Measurements from ENCODE around the gene GXYLT1. TPM values are rescaled to one million over a fixed set of nuclear protein-coding genes. Genes with fewer than 3 reads are reported as not detected.
"Not testable (repeated sequence)": the region's sequence is repeated elsewhere in the genome, so short reads cannot be mapped to it uniquely, and the experiment has no call there.

Gene GXYLT1
- total RNA-seq, 2 donors from 2014 or later, result 5.6 to 9.6 TPM

DNA sequence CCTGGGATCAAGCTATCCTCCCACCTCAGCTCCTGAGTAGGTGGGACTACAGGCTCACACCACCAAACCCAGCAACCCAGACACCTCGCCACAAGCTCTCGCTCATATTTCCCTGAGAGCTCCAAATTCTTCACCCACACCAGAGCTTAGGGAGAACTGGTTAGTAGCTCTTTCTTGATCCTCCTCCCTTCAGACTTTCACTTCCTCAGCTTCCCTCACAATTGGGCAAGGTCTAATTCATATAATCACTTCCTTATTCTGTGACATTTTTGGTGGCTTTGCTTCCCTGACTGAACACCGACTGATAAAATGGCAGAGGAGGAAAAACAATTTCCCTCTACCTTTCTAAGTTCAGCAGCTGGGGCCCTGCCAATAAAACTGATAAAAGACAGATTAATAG, 88.5 kb downstream of the GXYLT1 start:
- Histone ChIP-seq H3K9me3 (no peaks in the 10 kb centered on the region), H3K36me3 (replicated peaks in 1 of 2; ENCODE audit: insufficient read depth in 1 of 2, low read depth in 2 of 2) (no peaks in the 10 kb centered on the region), H3K4me1 (no peaks in the 10 kb centered on the region), H3K27me3 (no peaks in the 10 kb centered on the region), H3K27ac (no peak overlapping the region), H3K4me3 (no peak overlapping the region)
- intact Hi-C loops (cut with DNase I), result no loop called here
- ATAC-seq, result no peak
- 80 to 82% methylated on average over 3 of the region's 3 CpGs for WGBS, 2 donors
- no peak for DNase-seq
- TF ChIP-seq, protein P1, sequence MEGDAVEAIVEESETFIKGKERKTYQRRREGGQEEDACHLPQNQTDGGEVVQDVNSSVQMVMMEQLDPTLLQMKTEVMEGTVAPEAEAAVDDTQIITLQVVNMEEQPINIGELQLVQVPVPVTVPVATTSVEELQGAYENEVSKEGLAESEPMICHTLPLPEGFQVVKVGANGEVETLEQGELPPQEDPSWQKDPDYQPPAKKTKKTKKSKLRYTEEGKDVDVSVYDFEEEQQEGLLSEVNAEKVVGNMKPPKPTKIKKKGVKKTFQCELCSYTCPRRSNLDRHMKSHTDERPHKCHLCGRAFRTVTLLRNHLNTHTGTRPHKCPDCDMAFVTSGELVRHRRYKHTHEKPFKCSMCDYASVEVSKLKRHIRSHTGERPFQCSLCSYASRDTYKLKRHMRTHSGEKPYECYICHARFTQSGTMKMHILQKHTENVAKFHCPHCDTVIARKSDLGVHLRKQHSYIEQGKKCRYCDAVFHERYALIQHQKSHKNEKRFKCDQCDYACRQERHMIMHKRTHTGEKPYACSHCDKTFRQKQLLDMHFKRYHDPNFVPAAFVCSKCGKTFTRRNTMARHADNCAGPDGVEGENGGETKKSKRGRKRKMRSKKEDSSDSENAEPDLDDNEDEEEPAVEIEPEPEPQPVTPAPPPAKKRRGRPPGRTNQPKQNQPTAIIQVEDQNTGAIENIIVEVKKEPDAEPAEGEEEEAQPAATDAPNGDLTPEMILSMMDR (IDR thresholded peaks at IDR 0.05), result no peak
- TF ChIP-seq POLR2A (IDR thresholded peaks at IDR 0.05), result no peak

DNA sequence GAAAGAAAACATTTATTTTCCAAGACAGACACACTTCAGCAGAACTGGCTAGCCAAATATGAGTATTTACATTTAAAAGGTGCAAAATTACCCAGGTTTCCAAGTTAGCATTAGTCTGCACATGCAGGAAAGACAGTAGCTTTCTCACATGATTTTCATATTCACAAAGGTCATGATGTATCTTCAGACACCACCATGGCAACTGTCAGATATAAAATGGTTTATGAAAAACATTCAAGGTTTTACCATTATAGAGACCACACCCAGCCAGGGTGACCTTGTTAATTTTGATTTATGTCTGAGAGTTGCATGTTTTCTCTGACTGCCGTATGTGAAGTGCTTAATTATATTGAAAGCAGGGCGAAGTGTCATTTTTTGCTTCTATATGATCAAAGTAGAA, 91.2 kb downstream of the GXYLT1 start:
- H3K4me1 ChIP-seq, result no peaks in the 10 kb centered on the region
- H3K4me3 ChIP-seq, result no peak overlapping the region
- H3K9me3 ChIP-seq, result no peaks in the 10 kb centered on the region
- H3K36me3 ChIP-seq (replicated peaks in 1 of 2; ENCODE audit: insufficient read depth in 1 of 2, low read depth in 2 of 2), result no peaks in the 10 kb centered on the region
- intact Hi-C loops (cut with DNase I), result no loop called here
- DNase-seq (no peak), ATAC-seq (no peak)
- H3K27ac ChIP-seq, result no peak overlapping the region
- H3K27me3 ChIP-seq, result no peaks in the 10 kb centered on the region
- TF ChIP-seq, protein P1 (IDR thresholded peaks at IDR 0.05), result no peak
- TF ChIP-seq POLR2A (IDR thresholded peaks at IDR 0.05), result no peak
- 42 to 43% methylated on average over 2 of the region's 2 CpGs for WGBS, 2 donors

DNA sequence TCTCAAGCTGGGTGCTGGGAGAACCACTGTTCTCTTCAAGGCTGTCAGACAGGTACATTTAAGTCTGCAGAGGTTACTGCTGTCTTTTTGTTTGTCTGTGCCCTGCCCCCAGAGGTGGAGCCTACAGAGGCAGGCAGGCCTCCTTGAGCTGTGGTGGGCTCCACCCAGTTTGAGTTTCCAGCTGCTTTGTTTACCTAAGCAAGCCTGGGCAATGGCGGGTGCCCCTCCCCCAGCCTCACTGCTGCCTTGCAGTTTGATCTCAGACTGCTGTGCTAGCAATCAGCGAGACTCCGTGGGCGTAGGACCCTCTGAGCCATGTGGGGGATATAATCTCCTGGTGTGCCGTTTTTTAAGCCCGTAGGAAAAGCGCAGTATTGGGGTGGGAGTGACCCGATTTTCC, 95.7 kb downstream of the GXYLT1 start:
- 80 to 81% methylated on average over 8 of the region's 8 CpGs for whole genome bisulfite sequencing, 2 donors

DNA sequence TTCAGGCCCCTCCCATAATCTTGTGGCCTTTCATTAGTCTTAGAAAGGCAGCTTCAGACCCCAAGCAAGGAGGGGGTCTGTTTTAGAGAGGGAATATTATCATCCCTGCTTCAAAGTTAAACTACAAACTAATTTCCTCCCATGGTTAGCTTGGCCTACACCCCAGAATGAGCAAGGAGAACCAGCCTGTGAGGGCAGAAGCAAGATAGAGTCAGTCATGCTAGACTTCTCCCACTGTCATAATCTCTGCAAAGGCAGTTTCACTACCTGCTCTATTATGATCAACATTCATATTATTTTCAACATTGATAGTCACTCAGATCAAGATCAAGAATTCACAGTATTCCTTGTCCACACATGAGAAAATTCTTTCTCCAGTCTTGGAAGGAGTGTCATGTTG, 105.1 kb downstream of the GXYLT1 start:
- no peak overlapping the region for H3K27ac ChIP-seq
- H3K4me1 ChIP-seq, result no peaks in the 10 kb centered on the region
- H3K27me3 ChIP-seq, result no peaks in the 10 kb centered on the region
- no peaks in the 10 kb centered on the region for H3K36me3 ChIP-seq (replicated peaks in 1 of 2; ENCODE audit: insufficient read depth in 1 of 2, low read depth in 2 of 2)
- intact Hi-C loops (cut with DNase I), result loop anchor here (10.0 kb wide), 1 partner anchor 775 kb away; no protein-coding TSS in a partner anchor
- no peak overlapping the region for H3K4me3 ChIP-seq
- DNase-seq, result no peak
- no peaks in the 10 kb centered on the region for H3K9me3 ChIP-seq
- no peak for ATAC-seq
- TF ChIP-seq, protein P1 (IDR thresholded peaks at IDR 0.05), result no peak
- TF ChIP-seq POLR2A (IDR thresholded peaks at IDR 0.05), result no peak

More for the DNA sequence above, 95.7 kb downstream of the GXYLT1 start:
- H3K4me3 ChIP-seq; H3K4me1 ChIP-seq; ATAC-seq; intact Hi-C loops (cut with DNase I); H3K36me3 ChIP-seq (replicated peaks in 1 of 2; ENCODE audit: insufficient read depth in 1 of 2, low read depth in 2 of 2); H3K27ac ChIP-seq; DNase-seq; H3K9me3 ChIP-seq; H3K27me3 ChIP-seq: not testable (repeated sequence)

DNA sequence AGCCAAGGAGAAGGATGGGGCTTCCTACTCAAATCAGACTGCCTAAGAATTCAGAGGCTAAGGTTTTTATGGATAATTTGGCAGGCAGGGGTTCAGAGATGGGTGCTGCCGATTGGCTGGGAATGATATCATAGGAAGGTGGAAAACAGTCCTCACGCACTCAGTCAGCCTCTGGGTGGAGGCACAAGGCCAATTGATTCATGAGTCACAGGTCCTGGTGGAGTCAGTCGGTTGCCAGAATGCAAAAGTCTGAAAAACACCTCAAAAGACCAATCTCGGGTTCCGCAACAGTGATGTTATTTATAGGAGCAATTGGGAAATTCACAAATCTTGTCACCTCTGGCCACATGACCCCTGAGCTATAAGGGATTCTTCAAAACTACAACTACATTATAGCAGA, 105.5 kb downstream of the GXYLT1 start:
- Histone ChIP-seq H3K9me3 (no peaks in the 10 kb centered on the region), H3K4me1 (no peaks in the 10 kb centered on the region), H3K27ac (no peak overlapping the region), H3K27me3 (no peaks in the 10 kb centered on the region), H3K4me3 (no peak overlapping the region), H3K36me3 (replicated peaks in 1 of 2; ENCODE audit: insufficient read depth in 1 of 2, low read depth in 2 of 2) (no peaks in the 10 kb centered on the region)
- DNase-seq, result no peak
- WGBS, 2 donors, result 73 to 77% methylated on average over 5 of the region's 5 CpGs
- TF ChIP-seq POLR2A (IDR thresholded peaks at IDR 0.05), result no peak
- TF ChIP-seq, protein P1 (IDR thresholded peaks at IDR 0.05), result no peak
- intact Hi-C loops (cut with DNase I), result loop anchor here (10.0 kb wide), 1 partner anchor 774 kb away; no protein-coding TSS in a partner anchor
- no peak for ATAC-seq

All from body of pancreas (tissue), 4 donors.